ACHN (cell line): ENCODE measurements around the gene RTN4RL1.
A peak's percentile ranks its signal among the peaks of the same experiment; 100 is the strongest.
"Not testable (repeated sequence)": the region's sequence is repeated elsewhere in the genome, so short reads cannot be mapped to it uniquely, and the experiment has no call there.

Experiments used
- DNase-seq: peaks from one replicate; pipeline ENCODE4 v3.0.0-alpha.2; 2015
- in situ Hi-C: cut with HindIII; loops from 2 replicates; pipeline ENCODE4 v1.10.0; 2017; ENCODE audit warnings: low sequenced_read_pairs, low pct_ligation_motif_present, low pct_unique_long_range_greater_than_20kb

Gene RTN4RL1

DNA sequence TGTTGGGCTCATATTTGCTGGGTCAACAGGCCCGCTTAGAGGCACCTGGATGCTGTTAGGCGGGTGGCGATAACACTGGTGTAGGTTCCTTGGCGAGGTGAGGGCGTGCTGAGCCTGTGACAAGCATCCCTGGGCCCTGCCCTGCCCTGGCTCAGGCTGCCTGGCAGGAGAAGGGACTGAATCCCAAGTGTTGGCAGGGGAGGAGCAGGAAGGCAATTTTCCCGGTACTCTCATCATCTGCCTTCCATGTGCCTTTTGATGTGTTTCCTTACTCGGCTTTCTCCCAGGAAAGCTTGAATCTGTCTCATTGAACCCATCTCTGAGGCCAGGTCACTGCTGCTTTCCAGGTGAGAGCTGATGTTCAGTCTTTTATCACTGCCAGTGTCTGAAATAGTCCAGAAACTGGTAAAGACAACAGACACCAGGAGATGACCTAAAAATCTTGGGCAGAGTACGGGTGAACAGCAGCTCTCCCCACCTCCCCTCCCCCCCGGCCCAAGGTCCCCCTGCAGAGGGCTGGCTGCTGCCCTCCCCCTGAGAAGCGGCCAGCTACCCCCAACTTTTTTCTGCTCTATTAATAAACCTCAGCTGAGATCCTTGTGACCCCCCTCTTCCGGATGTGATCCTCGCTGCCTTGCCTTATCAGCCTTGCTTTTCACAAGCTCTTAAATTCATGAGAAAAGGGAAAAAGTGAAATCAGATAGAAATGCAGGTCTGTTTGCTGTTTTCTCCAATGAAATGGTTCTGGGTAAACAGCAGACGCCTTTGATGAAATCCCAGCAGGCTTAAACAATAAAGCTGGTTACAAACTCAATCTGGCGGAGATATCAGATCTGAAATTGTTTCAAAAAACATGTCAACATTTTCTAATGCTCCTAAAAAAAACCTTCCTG lies 29.0 kb downstream of the RTN4RL1 start:
- DNase-seq = no peak
- in situ Hi-C loops = no loop called here

DNA sequence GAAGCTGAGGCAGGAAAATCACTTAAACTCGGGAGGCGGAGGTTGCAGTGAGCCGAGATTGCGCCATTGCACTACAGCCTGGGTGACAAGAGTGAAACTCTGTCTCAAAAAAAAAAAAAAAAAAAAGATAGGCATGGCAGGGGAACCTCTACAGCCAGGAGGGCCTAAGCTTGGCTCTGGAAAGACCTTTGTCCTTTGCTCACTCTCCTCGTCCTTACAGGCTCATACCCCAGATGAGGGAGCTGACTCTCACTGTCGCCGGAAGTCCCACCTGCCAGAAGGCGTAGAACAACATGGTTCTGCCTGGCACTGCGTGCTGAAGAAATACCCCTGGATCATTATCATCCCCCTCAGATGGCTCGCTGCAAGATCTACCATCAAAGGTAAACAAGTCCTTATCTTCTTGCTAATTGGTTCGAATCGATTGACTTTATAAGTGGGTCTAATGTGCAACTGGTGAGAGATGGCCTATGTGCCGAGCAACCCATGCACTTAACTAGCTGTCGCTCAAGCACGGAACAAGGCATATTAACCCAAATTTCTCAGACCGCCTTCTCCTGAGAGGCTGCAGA lies 29.7 kb downstream of the RTN4RL1 start:
- in situ Hi-C loops = no loop called here
- DNase-seq = no peak

GRCh38 chr17:1994707-1995106 lies 30.4 kb downstream of the RTN4RL1 start:
- in situ Hi-C loops = no loop called here
- DNase-seq = no peak

GRCh38 chr17:1992541-1992940 lies 32.6 kb downstream of the RTN4RL1 start:
- DNase-seq = no peak
- in situ Hi-C loops = no loop called here

- peak; percentile 24 for DNase-seq
- in situ Hi-C loops = no loop called here
Observed at GRCh38 chr17:1989135-1989534, 36.0 kb downstream of the RTN4RL1 start.

GRCh38 chr17:1986783-1987451 lies 38.2 kb downstream of the RTN4RL1 start:
- in situ Hi-C loops = no loop called here
- DNase-seq = no peak

GRCh38 chr17:1985686-1986085 lies 39.4 kb downstream of the RTN4RL1 start:
- in situ Hi-C loops = no loop called here
- DNase-seq = no peak

- in situ Hi-C loops = no loop called here
Observed at GRCh38 chr17:1985093-1985492, 40.0 kb downstream of the RTN4RL1 start.

GRCh38 chr17:1982793-1983366 lies 42.3 kb downstream of the RTN4RL1 start:
- DNase-seq, in situ Hi-C loops: not testable (repeated sequence)

More at GRCh38 chr17:1985093-1985492, 40.0 kb downstream of the RTN4RL1 start:
- no peak for DNase-seq

GRCh38 chr17:1980665-1981250 lies 44.4 kb downstream of the RTN4RL1 start:
- in situ Hi-C loops = no loop called here
- no peak for DNase-seq

GRCh38 chr17:1979182-1979985 lies 45.8 kb downstream of the RTN4RL1 start:
- DNase-seq = peak; percentile 95
- in situ Hi-C loops = no loop called here

DNA sequence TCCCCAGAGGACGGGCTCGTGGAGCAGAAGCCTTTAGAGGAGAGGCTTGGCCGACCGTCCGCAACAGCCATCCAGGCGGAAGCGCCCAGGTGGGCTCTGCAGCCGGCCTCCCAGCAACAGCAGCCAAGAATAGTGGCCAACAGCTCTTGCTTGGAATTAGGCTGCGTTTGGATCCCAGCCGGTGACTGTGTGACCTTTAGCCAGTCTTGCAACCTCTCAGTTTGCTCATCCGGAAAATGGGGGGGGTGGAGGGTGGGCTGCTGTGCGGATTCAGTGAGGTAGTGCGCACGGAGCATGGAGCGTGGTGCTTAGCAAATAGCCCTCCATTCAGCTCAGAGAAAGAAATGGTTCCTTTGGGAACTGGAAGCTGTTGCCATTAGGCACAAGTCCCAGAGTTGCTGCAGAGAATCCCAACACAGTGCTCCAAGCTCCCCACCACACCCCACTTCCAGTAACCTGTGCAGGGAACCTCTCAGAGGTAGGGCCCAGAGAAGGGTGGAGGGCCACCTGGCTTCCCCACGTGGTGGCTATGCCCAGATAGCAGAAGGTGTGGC lies 46.7 kb downstream of the RTN4RL1 start:
- DNase-seq = peak; percentile 44
- in situ Hi-C loops = no loop called here

GRCh38 chr17:1977583-1978395 lies 47.3 kb downstream of the RTN4RL1 start:
- DNase-seq = no peak
- in situ Hi-C loops = no loop called here

DNA sequence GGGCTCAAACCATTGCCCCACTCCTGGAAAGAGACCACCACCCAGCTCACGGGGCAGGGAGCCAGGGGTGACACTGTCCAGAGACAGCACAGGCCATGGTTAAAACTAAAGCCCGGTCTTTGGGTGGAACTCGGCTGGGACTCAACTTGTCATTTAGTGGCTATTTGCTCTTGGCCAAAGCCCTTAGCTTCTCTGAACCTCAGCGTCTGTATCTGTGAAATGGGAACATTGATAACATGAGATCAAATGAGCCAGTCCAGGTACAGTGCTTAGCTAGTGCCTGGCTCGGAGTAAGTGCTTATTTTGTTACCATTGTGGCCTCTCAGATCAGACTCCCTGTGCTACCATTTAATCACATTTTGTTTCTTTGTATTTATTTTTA lies 48.5 kb downstream of the RTN4RL1 start:
- DNase-seq = no peak
- in situ Hi-C loops = no loop called here

- no peak for DNase-seq
- in situ Hi-C loops = no loop called here
Observed at GRCh38 chr17:1976000-1976682, 49.0 kb downstream of the RTN4RL1 start.

DNA sequence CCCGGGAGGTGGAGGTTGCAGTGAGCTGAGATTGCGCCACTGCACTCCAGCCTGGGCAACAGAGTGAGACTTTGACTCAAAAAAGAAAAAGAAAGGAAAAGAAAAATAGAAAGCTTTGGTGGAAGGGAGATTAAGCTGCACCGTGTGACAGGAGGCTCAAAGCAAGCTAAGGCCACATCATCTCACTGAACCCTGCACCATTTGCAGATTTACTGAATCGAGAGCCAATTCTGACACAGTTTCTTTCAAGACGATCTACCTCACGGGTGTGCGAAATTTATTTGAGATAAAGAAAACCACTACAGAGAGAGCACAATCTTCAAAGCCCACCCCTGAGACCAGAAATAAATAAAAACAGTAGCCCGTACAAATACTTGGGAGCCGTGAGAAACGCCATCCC lies 49.6 kb downstream of the RTN4RL1 start:
- in situ Hi-C loops = no loop called here
- DNase-seq = no peak
